AG20443 (cell line): ENCODE measurements around the gene BBS9.
A peak's percentile ranks its signal among the peaks of the same experiment; 100 is the strongest.
"Not testable (repeated sequence)": the region's sequence is repeated elsewhere in the genome, so short reads cannot be mapped to it uniquely, and the experiment has no call there.

ENCODE experiments used
- DNase-seq: peaks from one replicate; pipeline ENCODE4 v3.0.0; 2012; ENCODE audit warnings: low spot score, mixed read lengths

The BBS9 gene

DNA sequence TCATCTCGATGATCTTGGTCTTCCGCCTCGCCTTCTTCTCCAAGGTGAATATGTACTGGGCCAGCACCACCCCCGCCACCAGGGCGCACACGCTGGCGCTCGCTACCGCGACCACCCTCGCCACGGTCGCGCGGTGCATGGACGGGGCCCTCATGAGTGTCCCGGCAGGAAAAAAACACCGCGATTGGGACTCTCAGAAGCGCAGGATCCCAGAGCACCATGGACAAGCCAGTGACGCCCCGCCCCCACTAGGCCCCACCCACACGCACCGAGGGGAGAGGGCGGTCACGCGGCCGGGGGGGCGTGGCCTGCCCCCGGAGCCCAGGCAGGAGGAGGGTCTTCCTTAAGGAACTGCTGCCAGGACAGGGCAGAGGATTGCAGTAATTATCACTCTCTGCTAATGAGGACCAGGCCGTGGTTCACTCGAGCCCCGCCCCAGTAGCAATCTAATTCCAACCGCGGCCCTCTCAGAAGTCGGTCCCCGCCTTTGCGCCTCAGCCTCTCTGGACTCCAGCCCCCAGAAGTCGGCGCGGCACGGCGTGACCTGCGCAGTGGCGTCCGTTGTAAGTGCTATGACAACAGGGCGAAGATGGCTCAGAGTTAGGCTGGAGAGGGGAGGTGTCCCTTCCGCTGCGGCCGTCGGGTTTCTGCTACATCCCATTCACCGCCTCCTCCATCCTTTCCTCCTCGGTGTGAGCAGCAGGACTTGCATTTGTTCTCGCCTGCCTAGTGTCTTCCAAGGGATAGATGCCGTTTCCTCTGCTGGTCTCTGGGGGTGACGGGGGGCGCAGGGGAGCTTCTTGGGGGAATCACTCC, at the start of gene BBS9:
Gene BBS9, plus strand, starts transcription at position 575 of the 816 bp plus-strand sequence. CDS start 16,689 bp downstream, outside the sequence.
- peak; percentile 96 for DNase-seq

GRCh38 chr7:33079763-33080690, 49.3 kb upstream of the BBS9 start:
- DNase-seq, result no peak

GRCh38 chr7:33087356-33087755, 42.0 kb upstream of the BBS9 start:
- DNase-seq, result no peak

GRCh38 chr7:33087858-33088257, 41.5 kb upstream of the BBS9 start:
- DNase-seq, result no peak

DNA sequence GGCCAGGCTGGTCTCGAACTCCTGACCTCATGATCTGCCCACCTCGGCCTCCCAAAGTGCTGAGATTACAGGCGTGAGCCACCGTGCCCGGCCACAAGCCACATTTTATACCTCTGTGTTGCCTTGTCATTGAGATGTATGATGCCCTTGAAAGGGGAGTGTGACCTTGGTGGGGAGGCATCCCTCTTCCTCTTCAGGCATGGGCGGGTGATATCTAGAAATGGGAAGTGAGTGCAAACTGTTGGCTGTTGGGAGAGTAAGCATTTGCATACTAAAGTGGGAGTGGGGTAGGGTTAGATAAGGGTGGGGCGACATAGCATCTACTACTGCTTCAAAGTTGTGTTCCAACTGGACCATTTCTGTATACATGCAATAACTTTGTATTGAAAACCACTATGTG, 40.2 kb upstream of the BBS9 start:
- no peak for DNase-seq

GRCh38 chr7:33091111-33091531, 38.2 kb upstream of the BBS9 start:
- peak; percentile 41 for DNase-seq

DNA sequence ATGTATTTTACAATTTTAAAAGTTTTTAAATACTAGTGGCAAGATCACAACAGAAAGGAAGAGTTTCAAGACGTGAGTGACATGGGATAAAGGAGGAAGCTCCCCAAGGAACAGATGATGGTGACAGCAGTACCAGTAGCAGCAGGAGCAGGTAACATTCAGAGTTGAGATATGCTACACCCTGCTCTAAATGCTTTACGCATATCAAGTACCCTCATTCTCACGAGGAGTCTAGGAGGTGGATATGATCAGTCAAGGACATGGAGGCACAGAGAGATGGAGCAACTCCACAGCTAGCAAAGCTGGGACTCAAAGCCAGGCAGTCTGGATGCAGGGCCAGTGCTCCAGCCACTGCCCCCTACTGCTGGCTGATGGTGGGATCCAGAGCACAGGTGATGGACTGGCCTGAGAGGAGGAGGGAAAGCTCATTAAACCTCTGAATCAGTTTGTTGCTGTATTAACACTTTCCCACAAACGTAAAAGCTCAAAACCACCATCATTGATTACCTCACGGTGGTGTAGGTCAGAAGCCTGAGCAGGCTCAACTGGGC, 37.6 kb upstream of the BBS9 start:
- no peak for DNase-seq

GRCh38 chr7:33093266-33093665, 36.1 kb upstream of the BBS9 start:
- DNase-seq, result no peak

DNA sequence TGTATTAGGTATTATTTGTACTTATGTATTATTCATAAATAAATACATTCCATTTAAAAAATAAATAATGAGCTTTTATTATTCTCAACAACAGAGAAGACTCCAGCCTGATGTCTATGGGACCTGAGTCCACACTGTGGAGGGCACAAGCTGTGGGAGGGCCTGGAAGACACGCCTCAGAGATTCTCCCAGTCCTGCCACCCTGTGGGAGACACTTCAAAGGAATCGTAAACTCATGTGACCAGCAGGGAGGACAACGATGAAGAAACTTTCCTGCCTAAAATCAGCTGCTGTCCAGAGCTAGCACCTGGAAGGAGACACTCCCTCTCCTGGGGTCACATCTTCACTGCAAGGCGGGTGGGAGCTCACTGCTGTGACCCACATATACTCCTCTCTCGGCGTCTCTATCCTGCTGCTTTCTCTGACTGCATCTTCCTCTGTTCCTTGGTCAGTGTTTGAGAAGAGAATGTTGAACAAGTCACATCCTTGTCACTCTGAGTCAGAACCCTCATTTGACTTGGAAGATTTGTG, 34.6 kb upstream of the BBS9 start:
- not testable (repeated sequence) for DNase-seq

DNA sequence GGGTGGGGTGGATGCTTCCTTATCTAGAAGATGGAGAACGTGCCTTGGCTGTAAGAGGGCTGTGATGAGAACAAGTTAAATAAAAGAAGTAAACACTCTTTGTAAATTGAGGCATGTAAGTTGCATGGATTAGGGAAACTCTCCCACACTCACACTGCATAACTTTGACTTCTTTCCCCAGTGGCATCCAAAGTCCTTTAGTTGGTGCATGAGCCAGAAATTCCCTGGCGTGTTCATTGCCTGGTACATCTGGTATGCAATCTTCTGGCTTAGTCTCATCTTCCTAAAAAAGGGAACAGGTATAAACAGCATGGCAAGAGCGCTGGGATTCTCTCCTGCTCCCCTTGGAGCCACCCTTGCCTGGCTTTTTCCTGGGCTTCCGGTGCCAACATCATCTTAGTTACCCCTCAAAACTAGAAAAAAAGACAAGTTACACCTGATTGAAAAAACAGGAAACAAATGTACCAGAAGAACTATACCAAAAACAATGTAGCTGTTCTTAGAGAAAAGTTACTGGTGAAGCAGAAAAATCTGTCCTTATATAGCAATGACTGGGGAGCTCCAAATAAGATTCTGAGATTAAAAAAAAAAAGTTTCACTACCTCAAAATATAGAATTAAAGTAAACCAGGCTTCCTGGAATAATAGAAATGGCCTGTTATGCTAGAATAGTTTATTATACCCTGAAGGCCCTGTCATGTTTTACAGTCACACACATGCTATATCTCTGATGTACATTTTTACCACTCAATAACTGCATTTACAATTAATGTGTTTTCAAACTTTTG, 30.0 kb upstream of the BBS9 start:
- DNase-seq, result no peak

DNA sequence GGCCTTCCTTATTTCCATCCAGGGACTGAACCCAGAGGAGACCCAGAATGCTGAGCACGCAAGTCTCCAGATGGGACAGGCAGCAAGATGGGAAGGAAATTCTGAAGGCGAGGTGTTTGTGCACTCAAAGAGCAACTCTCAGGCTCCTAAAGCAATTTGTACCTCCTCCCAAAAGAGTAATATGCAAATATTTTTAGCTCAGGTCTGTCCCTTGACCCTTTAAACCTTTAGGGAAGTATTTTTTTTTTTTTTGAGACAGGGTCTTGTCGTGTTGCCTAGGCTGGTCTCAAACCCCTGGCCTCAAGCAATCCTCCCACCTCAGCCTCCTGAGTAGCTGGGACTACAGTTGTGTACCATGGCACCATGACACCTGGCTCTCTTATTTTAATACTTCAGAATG, 28.6 kb upstream of the BBS9 start:
- no peak for DNase-seq

- no peak for DNase-seq
These were observed 27.5 kb upstream of the BBS9 start for GRCh38 chr7:33101906-33102305.

- peak; percentile 31 for DNase-seq
These were observed 22.0 kb upstream of the BBS9 start for GRCh38 chr7:33107136-33108066.

DNA sequence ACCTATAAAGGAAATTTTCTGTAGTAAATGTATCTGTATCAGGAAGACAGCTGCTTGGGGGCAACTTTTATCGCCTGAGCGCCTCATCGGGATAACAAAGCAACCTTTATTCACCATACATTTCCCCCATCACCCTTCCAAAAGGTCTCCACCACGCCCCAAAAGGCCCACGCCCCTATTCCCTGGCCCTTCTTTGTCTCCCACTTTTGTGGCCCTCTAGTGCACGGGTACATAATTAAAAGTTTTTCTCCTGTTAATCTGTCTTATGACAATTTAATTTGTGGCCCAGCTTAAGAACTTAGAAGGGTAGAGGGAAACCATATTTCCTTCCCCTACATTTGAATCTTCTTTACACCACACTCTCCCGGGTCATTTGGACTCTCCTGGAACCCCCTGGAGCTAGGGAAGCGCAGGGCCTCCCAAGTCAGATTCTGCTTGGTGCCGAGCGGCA, 20.8 kb upstream of the BBS9 start:
- DNase-seq, result no peak

GRCh38 chr7:33109005-33109757, 20.2 kb upstream of the BBS9 start, which contains the start of gene RP9:
TSS of gene RP9 (minus strand) at chr7:33109404. CDS start at chr7:33109372, 32 bp downstream.
- peak; percentile 92 for DNase-seq

GRCh38 chr7:33109758-33110238, 19.6 kb upstream of the BBS9 start:
- no peak for DNase-seq

- DNase-seq, result no peak
These were observed 17.8 kb upstream of the BBS9 start for GRCh38 chr7:33111614-33112013.

DNA sequence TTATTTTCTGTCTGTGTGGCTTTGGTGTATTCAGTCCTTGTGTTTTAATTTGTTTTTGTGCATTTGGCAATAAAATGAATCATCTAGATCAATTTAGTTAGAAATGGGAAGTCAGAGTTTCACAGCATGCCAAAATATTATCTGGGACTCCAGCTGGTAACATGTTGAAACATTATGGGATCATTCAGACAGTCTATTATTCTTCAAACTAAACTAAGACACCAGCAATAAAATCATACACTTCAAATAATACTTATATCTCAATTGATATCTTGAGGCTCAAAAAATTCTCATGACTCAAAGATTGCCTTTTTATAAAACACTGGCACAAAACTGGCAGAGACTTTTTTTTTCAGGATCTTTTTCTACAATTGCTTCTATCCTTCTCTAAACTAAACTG, 14.4 kb upstream of the BBS9 start:
- no peak for DNase-seq

- no peak for DNase-seq
These were observed 11.0 kb upstream of the BBS9 start for GRCh38 chr7:33118383-33118782.
